Upper lobe of left lung (tissue), 6 donors: Measurements from ENCODE around the gene CEP41. TPM values are rescaled to one million over a fixed set of nuclear protein-coding genes. Genes with fewer than 3 reads are reported as not detected.

Experiments
- ATAC-seq, 2 donors: fragments of 200-7000 bp; cut with Tn5 transposase; one replicate each; pipeline ENCODE4 v1.9.1; 2022; ENCODE audit warnings: mild to moderate bottlenecking in 2 of 2, moderate library complexity in 2 of 2; ENCODE audit not compliant: low FRiP score in 2 of 2
- DNase-seq, 2 donors: peaks; one replicate each; pipeline ENCODE4 v3.0.0-alpha.2; 2019 to 2020
- H3K27ac ChIP-seq, 4 donors: fragments of 200-600 bp; sonication (generic); one replicate each; pipeline ENCODE4 v1.5.1; 2016 to 2019
- H3K27me3 ChIP-seq, 4 donors: fragments of 200-600 bp; sonication (generic); one replicate each; pipeline ENCODE4 v1.5.1; 2017 to 2019
- H3K36me3 ChIP-seq, 4 donors: fragments of 200-600 bp; sonication (generic); one replicate each; pipeline ENCODE4 v1.5.1; 2016 to 2019
- H3K4me1 ChIP-seq, 4 donors: fragments of 200-600 bp; sonication (generic); one replicate each; pipeline ENCODE4 v1.5.1; 2018 to 2019
- H3K4me3 ChIP-seq, 4 donors: fragments of 200-600 bp; sonication (generic); one replicate each; pipeline ENCODE4 v1.5.1; 2017 to 2019; ENCODE audit warnings: mild to moderate bottlenecking in 2 of 4, moderate library complexity in 1 of 4
- H3K9me3 ChIP-seq, 4 donors: fragments of 200-600 bp; sonication (generic); one replicate each; pipeline ENCODE4 v1.5.1; 2018 to 2019
- EP300 ChIP-seq, 4 donors: sonication (generic); formaldehyde crosslinking; IDR thresholded peaks; one replicate each; pipeline ENCODE4 v1.5.1; 2017; ENCODE audit warnings: antibody characterized with exemption in 4 of 4, control low read depth in 2 of 4
- POLR2A ChIP-seq, 4 donors: fragments of 450-650 bp; IDR thresholded peaks; one replicate each; pipeline ENCODE4 v1.5.1; 2016 to 2017; ENCODE audit warnings: antibody characterized with exemption in 4 of 4, mild to moderate bottlenecking in 2 of 4
- POLR2AphosphoS5 ChIP-seq, 2 donors: sonication (generic); formaldehyde crosslinking; IDR thresholded peaks; one replicate each; pipeline ENCODE4 v1.5.1; 2017; ENCODE audit warnings: antibody characterized with exemption in 2 of 2
- WGBS, 2 donors: methylation state at CpG; one replicate each; pipeline ENCODE4 v1.1.5; 2017 to 2018; 5-methylcytosine and 5-hydroxymethylcytosine counted together
- total RNA-seq, 6 donors: library from RNA; depleted of rRNA in 4 of 6; stranded (reverse); fragments of >200 nt in 4 of 6; gene quantifications; one replicate each; pipeline versions ENCODE4 v1.1.0 to v1.2.1, GENCODE V29; 2016 to 2021
- TF ChIP-seq, protein P1 (sequence below), 6 experiments: fragments of 450-650 bp in 4 of 6; fragments of 200-600 bp in 2 of 6; sonication (generic) in 2 of 6; IDR thresholded peaks; one replicate each; pipeline ENCODE4 v1.5.1; 2016 to 2019; ENCODE audit warnings: antibody characterized with exemption in 6 of 6
- donor health status: DM: no; HTN: no; CAD: no; lungs with moderate emphysema.
- donor health status: DM: no; HTN: yes; CAD: no; lungs with severe emphysema.

Gene CEP41
- total RNA-seq, 6 donors from 2014 or later: 4.3 to 11.5 (median 7.2) TPM

DNA sequence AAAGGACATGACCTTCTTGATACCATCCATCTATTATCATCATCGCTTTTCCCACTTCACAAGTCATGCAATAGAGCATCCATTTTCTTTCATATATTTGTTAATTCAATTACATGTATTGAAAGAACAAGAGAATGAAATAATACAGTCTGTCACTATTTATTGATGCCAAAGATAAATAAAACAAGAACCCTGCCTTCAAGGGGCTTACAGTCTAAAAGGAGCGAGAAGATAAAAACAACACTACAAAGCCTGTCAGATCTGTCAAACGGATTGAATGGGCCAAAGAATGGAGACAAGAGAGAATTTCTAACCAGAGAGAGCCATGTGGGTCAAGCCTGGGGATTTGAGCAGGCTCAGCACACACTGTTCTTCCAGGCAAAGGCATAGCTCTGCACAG lies 80.3 kb downstream of the CEP41 start:
- Histone ChIP-seq H3K27me3 (no peaks in the 10 kb centered on the region), H3K36me3 (no peaks in the 10 kb centered on the region), H3K9me3 (peaks cover 0 to 11% (median 10%) of the 10 kb centered on the region in 4 donors), H3K4me1 (peaks cover 0 to 6% (median 5%) of the 10 kb centered on the region in 4 donors), H3K27ac (no peak overlapping the region), H3K4me3 (no peak overlapping the region)
- ATAC-seq (no peak), DNase-seq (no peak)
- 93 to 95% methylated on average over 3 of the region's 3 CpGs for WGBS, 2 donors
- TF ChIP-seq POLR2AphosphoS5 (IDR thresholded peaks at IDR 0.05): no peak
- TF ChIP-seq POLR2A (IDR thresholded peaks at IDR 0.05): no peak
- no peak for TF ChIP-seq EP300 (IDR thresholded peaks at IDR 0.05)
- TF ChIP-seq, protein P1, sequence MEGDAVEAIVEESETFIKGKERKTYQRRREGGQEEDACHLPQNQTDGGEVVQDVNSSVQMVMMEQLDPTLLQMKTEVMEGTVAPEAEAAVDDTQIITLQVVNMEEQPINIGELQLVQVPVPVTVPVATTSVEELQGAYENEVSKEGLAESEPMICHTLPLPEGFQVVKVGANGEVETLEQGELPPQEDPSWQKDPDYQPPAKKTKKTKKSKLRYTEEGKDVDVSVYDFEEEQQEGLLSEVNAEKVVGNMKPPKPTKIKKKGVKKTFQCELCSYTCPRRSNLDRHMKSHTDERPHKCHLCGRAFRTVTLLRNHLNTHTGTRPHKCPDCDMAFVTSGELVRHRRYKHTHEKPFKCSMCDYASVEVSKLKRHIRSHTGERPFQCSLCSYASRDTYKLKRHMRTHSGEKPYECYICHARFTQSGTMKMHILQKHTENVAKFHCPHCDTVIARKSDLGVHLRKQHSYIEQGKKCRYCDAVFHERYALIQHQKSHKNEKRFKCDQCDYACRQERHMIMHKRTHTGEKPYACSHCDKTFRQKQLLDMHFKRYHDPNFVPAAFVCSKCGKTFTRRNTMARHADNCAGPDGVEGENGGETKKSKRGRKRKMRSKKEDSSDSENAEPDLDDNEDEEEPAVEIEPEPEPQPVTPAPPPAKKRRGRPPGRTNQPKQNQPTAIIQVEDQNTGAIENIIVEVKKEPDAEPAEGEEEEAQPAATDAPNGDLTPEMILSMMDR (IDR thresholded peaks at IDR 0.05): no peak

- Histone ChIP-seq H3K4me1 (peaks cover 0 to 6% (median 5%) of the 10 kb centered on the region in 4 donors), H3K9me3 (peaks cover 0 to 11% (median 10%) of the 10 kb centered on the region in 4 donors), H3K4me3 (no peak overlapping the region), H3K27me3 (no peaks in the 10 kb centered on the region), H3K27ac (no peak overlapping the region), H3K36me3 (no peaks in the 10 kb centered on the region)
- DNase-seq: no peak
- no peak for ATAC-seq
- 96 to 100% methylated on average over 3 to 5 of the region's 5 CpGs for WGBS, 2 donors
- TF ChIP-seq POLR2AphosphoS5 (IDR thresholded peaks at IDR 0.05) (no peak), EP300 (IDR thresholded peaks at IDR 0.05) (no peak), POLR2A (IDR thresholded peaks at IDR 0.05) (no peak)
- TF ChIP-seq, protein P1 (IDR thresholded peaks at IDR 0.05): no peak
These were observed 81.4 kb downstream of the CEP41 start for GRCh38 chr7:130359276-130359857.

GRCh38 chr7:130358471-130358870 lies 82.3 kb downstream of the CEP41 start:
- peak in 1 of 2 donors; percentile 2 for DNase-seq
- WGBS, 2 donors: 90 to 100% methylated on average over 2 to 4 of the region's 4 CpGs
- ATAC-seq: no peak
- no peaks in the 10 kb centered on the region for H3K36me3 ChIP-seq
- TF ChIP-seq, protein P1 (IDR thresholded peaks at IDR 0.05): no peak
- TF ChIP-seq POLR2A (IDR thresholded peaks at IDR 0.05) (no peak), POLR2AphosphoS5 (IDR thresholded peaks at IDR 0.05) (no peak), EP300 (IDR thresholded peaks at IDR 0.05) (no peak)
- H3K9me3 ChIP-seq: peaks cover 0 to 11% (median 10%) of the 10 kb centered on the region in 4 donors
- peaks cover 0 to 6% (median 5%) of the 10 kb centered on the region in 4 donors for H3K4me1 ChIP-seq
- H3K27ac ChIP-seq: no peak overlapping the region
- H3K27me3 ChIP-seq: no peaks in the 10 kb centered on the region
- H3K4me3 ChIP-seq: no peak overlapping the region

DNA sequence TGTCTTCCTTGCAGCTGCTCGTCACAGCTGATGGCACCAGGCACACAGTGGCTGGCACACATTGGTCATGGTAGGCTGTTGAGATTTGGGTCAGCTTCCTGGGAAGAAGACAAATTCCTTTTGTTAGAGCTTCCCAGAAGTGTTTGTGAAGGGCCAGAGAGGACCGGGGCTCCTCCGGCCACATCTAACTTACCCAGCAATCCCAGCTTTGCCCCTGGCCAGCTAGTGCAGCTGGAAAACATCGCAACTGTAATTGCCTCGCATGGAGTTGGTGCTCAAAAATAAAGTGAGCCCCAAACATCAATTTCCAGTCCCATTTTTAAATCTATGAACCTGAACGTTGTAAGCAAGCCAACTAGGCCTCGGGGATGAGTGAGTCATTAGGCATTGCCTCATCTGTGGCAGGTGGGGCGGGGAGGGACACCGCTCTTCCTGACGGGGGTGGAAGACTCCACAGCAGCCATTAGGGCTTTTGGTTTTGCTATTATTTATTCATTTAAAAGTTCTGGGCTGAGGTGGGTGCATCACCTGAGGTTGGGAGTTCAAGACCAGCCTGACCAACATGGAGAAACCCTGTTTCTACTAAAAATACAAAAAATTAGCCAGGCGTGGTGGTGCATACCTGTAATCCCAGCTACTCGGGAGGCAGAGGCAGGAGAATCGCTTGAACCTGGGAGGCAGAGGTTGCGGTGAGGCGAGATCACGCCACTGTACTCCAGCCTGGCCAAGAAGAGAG lies 83.8 kb downstream of the CEP41 start:
- peak overlapping the region; percentile 68 to 82 (median 74) for H3K27ac ChIP-seq
- ATAC-seq (peak in 1 of 2 donors; percentile 67), DNase-seq (peak in 1 of 2 donors; percentile 12)
- TF ChIP-seq EP300 (IDR thresholded peaks at IDR 0.05) (no peak), POLR2AphosphoS5 (IDR thresholded peaks at IDR 0.05) (peak in 1 of 2 donors; percentile 57), POLR2A (IDR thresholded peaks at IDR 0.05) (no peak)
- TF ChIP-seq, protein P1 (IDR thresholded peaks at IDR 0.05): no peak
- H3K36me3 ChIP-seq: no peaks in the 10 kb centered on the region
- H3K27me3 ChIP-seq: no peaks in the 10 kb centered on the region
- peaks cover 0 to 11% (median 10%) of the 10 kb centered on the region in 4 donors for H3K9me3 ChIP-seq
- no peak overlapping the region for H3K4me3 ChIP-seq
- WGBS, 2 donors: 70 to 71% methylated on average over 16 of the region's 16 CpGs
- H3K4me1 ChIP-seq: peaks cover 4 to 10% (median 7%) of the 10 kb centered on the region in 4 donors
